ENCODE measurements around the gene TMEM101.
"Not testable (repeated sequence)": the region's sequence is repeated elsewhere in the genome, so short reads cannot be mapped to it uniquely, and the experiment has no call there.

The TMEM101 gene

GRCh38 chr17:44000871-44001460, 13.8 kb downstream of the TMEM101 start:
- no peak for TF ChIP-seq CTCF (IDR thresholded peaks at IDR 0.05; ENCODE audit: borderline replicate concordance, control extremely low read depth, extremely low read depth, insufficient read depth, missing control alignments)
- DNase-seq (ENCODE audit: low spot score): no peak
- in situ Hi-C loops (cut with MboI; ENCODE audit: low sequenced_read_pairs, unreplicated experiment): no loop called here

- TF ChIP-seq CTCF (IDR thresholded peaks at IDR 0.05; ENCODE audit: borderline replicate concordance, control extremely low read depth, extremely low read depth, insufficient read depth, missing control alignments): no peak
- no peak for DNase-seq (ENCODE audit: low spot score)
- in situ Hi-C loops (cut with MboI; ENCODE audit: low sequenced_read_pairs, unreplicated experiment): no loop called here
Observed at GRCh38 chr17:44000141-44000860, 14.5 kb downstream of the TMEM101 start.

- no peak for TF ChIP-seq CTCF (IDR thresholded peaks at IDR 0.05; ENCODE audit: borderline replicate concordance, control extremely low read depth, extremely low read depth, insufficient read depth, missing control alignments)
- in situ Hi-C loops (cut with MboI; ENCODE audit: low sequenced_read_pairs, unreplicated experiment): loop anchor here (10.0 kb wide), 2 partner anchors 54 to 114 kb away; partner anchors contain the start of gene PPY
- DNase-seq (ENCODE audit: low spot score): no peak
Observed at GRCh38 chr17:43999024-43999423, 15.7 kb downstream of the TMEM101 start.

GRCh38 chr17:43998552-43998951, 16.2 kb downstream of the TMEM101 start:
- in situ Hi-C loops (cut with MboI; ENCODE audit: low sequenced_read_pairs, unreplicated experiment): loop anchor here (10.0 kb wide), 2 partner anchors 54 to 114 kb away; partner anchors contain the start of gene PPY
- no peak for TF ChIP-seq CTCF (IDR thresholded peaks at IDR 0.05; ENCODE audit: borderline replicate concordance, control extremely low read depth, extremely low read depth, insufficient read depth, missing control alignments)
- DNase-seq (ENCODE audit: low spot score): no peak

GRCh38 chr17:43997180-43997579, 17.6 kb downstream of the TMEM101 start:
- DNase-seq (ENCODE audit: low spot score): not testable (repeated sequence)
- in situ Hi-C loops (cut with MboI; ENCODE audit: low sequenced_read_pairs, unreplicated experiment): loop anchor here (10.0 kb wide), 2 partner anchors 52 to 112 kb away; partner anchors contain the start of gene PPY

- in situ Hi-C loops (cut with MboI; ENCODE audit: low sequenced_read_pairs, unreplicated experiment): loop anchor here (10.0 kb wide), 2 partner anchors 50 to 110 kb away; partner anchors contain the start of gene PPY
- no peak for DNase-seq (ENCODE audit: low spot score)
- TF ChIP-seq CTCF (IDR thresholded peaks at IDR 0.05; ENCODE audit: borderline replicate concordance, control extremely low read depth, extremely low read depth, insufficient read depth, missing control alignments): no peak
Observed at GRCh38 chr17:43995150-43995471, 19.7 kb downstream of the TMEM101 start.

Data from GM13976 (cell line).